Endothelial cell of umbilical vein (primary cell): ENCODE data around the gene ADAMTSL5. TPM values are rescaled to one million over a fixed set of nuclear protein-coding genes. Genes with fewer than 3 reads are reported as not detected.

Experiments used
- BruUV-seq: library from RNA; stranded (reverse); fragments of 400-500 nt; replicated peaks from 2 replicates; lab custom pipeline; 2021; lab: Mats Ljungman, UMichigan
- CTCF ChIA-PET: fragments of 300-600, 350-600 bp; sonication (Branson Sonifier 250); formaldehyde crosslinking; loops from one replicate; lab custom pipeline; 2021; ENCODE audit warnings: antibody characterized with exemption, inconsistent platforms; lab: Charles Lee
- POLR2A ChIA-PET: fragments of 300-600, 350-600 bp; sonication (Branson Sonifier 250); formaldehyde crosslinking; loops from one replicate; lab custom pipeline; 2021; ENCODE audit warnings: antibody characterized with exemption, inconsistent platforms; lab: Charles Lee
- DNase-seq: peaks from one replicate; pipeline ENCODE4 v3.0.0-alpha.2; 2011; ENCODE audit warnings: low read depth, low spot score
- FAIRE-seq: peaks from 2 replicates; lab custom pipeline; 2011; peaks lifted over from hg19 to GRCh38; lab: Jason Lieb, UNC
- H2AFZ ChIP-seq: 2 replicates; pipeline ENCODE4 v1.6.0; 2012; ENCODE audit warnings: low read depth, low read length, control low read depth, inconsistent platforms
- H3K27ac ChIP-seq: 2 replicates; pipeline ENCODE4 v1.5.1; 2011; ENCODE audit warnings: low read depth, mild to moderate bottlenecking, control low read depth, low read length, moderate library complexity; ENCODE audit not compliant: insufficient read depth
- H3K27me3 ChIP-seq, 2 experiments: 2 replicates each; pipeline versions ENCODE4 v1.6.0 to v1.6.1; 2011; ENCODE audit warnings: low read length in 2 of 2, mixed read lengths in 1 of 2; ENCODE audit not compliant: control insufficient read depth in 2 of 2, insufficient read depth in 2 of 2
- H3K36me3 ChIP-seq, 2 experiments: 2 replicates in 1 of 2; 3 replicates in 1 of 2; pipeline ENCODE4 v1.5.1; 2011; ENCODE audit warnings: low read length in 2 of 2, mild to moderate bottlenecking in 1 of 2, moderate library complexity in 1 of 2; ENCODE audit not compliant: control insufficient read depth in 2 of 2, insufficient read depth in 2 of 2; ENCODE audit errors: extremely low read depth in 1 of 2
- H3K4me1 ChIP-seq: 3 replicates; pipeline ENCODE4 v1.5.1; 2011; ENCODE audit warnings: mild to moderate bottlenecking, low read length; ENCODE audit not compliant: control insufficient read depth, insufficient read depth; ENCODE audit errors: extremely low read depth
- H3K4me2 ChIP-seq: 2 replicates; pipeline ENCODE4 v1.6.1; 2011; ENCODE audit warnings: low read length, control low read depth, mixed read lengths; ENCODE audit not compliant: insufficient read depth
- H3K4me3 ChIP-seq, 3 experiments: fragments of 200-600 bp in 1 of 3; sonication (generic), shearing (Covaris generic) in 1 of 3; replicated peaks in 1 of 3; 2 replicates each; pipeline ENCODE4 v1.5.1; 2011 to 2016; ENCODE audit warnings: control low read depth in 3 of 3, low read length in 3 of 3, mild to moderate bottlenecking in 2 of 3, inconsistent platforms in 1 of 3, low read depth in 1 of 3, moderate library complexity in 1 of 3; ENCODE audit not compliant: insufficient read depth in 1 of 3
- H3K79me2 ChIP-seq: 2 replicates; pipeline ENCODE4 v1.6.0; 2012; ENCODE audit warnings: low read length, inconsistent platforms; ENCODE audit not compliant: control insufficient read depth, insufficient read depth
- H3K9ac ChIP-seq: replicated peaks from 2 replicates; pipeline ENCODE3; 2011; ENCODE audit warnings: low read length, control low read depth; ENCODE audit not compliant: insufficient read depth; ENCODE audit errors: extremely low read depth
- H3K9me1 ChIP-seq: replicated peaks from 3 replicates; pipeline ENCODE4 v1.6.0; 2011; ENCODE audit warnings: mild to moderate bottlenecking, low read length; ENCODE audit not compliant: control insufficient read depth, insufficient read depth; ENCODE audit errors: extremely low read depth
- H3K9me3 ChIP-seq: replicated peaks from 2 replicates; pipeline ENCODE4 v1.5.1; 2012; ENCODE audit warnings: low read length, inconsistent platforms; ENCODE audit not compliant: control insufficient read depth, insufficient read depth
- H4K20me1 ChIP-seq: replicated peaks from 2 replicates; pipeline ENCODE3; 2011; ENCODE audit warnings: mild to moderate bottlenecking, low read length; ENCODE audit not compliant: control insufficient read depth, insufficient read depth; ENCODE audit errors: extremely low read depth
- EZH2 ChIP-seq: IDR thresholded peaks from 2 replicates; pipeline ENCODE4 v1.6.1; 2012; ENCODE audit warnings: borderline replicate concordance, low read depth, mild to moderate bottlenecking, moderate library complexity, low read length, inconsistent platforms; ENCODE audit not compliant: severe bottlenecking
- FOS ChIP-seq: IDR thresholded peaks from 2 replicates; pipeline ENCODE4 v1.6.1; 2011; ENCODE audit warnings: mild to moderate bottlenecking, low read length, moderate library complexity, borderline replicate concordance; ENCODE audit not compliant: insufficient read depth
- GATA2 ChIP-seq: IDR thresholded peaks from 2 replicates; pipeline ENCODE4 v1.7.0; 2011; ENCODE audit warnings: low read depth, mild to moderate bottlenecking, moderate library complexity, mixed read lengths, low read length; ENCODE audit not compliant: insufficient read length, insufficient read depth
- JUN ChIP-seq: IDR thresholded peaks from 2 replicates; pipeline ENCODE4 v1.6.1; 2011; ENCODE audit warnings: borderline replicate concordance, low read depth; ENCODE audit not compliant: insufficient read length, insufficient read depth
- MYC ChIP-seq: IDR thresholded peaks from one replicate; pipeline ENCODE4 v1.6.1; 2011; ENCODE audit warnings: mild to moderate bottlenecking, low read depth, low read length
- POLR2A ChIP-seq: IDR thresholded peaks from 2 replicates; pipeline ENCODE4 v1.6.1; 2012; ENCODE audit warnings: low read depth, mild to moderate bottlenecking, control low read depth, low read length
- POLR2AphosphoS5 ChIP-seq: IDR thresholded peaks from 2 replicates; pipeline ENCODE4 v1.6.1; 2012; ENCODE audit warnings: low read depth, mild to moderate bottlenecking, control low read depth, low read length, moderate library complexity; ENCODE audit not compliant: insufficient read depth
- dilution Hi-C: fragments of 300-500 bp; cut with MboI; formaldehyde crosslinking; loops from one replicate; pipeline ENCODE4 v1.15.0; 2019; ENCODE audit warnings: low sequenced_read_pairs; ENCODE audit not compliant: extremely low pct_ligation_motif_present
- intact Hi-C: fragments of 100-400 bp; cut with micrococcal nuclease; formaldehyde crosslinking; loops from one replicate; pipeline ENCODE4 v1.10.0; 2022
- polyA plus RNA-seq, 4 experiments: library from polyadenylated mRNA; depleted of rRNA in 3 of 4; stranded (reverse) in 3 of 4; unstranded in 1 of 4; fragments of >200 nt; gene quantifications; 2 replicates each; pipeline versions ENCODE4 v1.2.1 to v1.2.3, GENCODE V29; 2011 to 2012; ENCODE audit warnings: missing spikeins in 1 of 4
- total RNA-seq: library from RNA; stranded (reverse); gene quantifications from 2 replicates; pipeline ENCODE4 v1.2.3, GENCODE V29; 2021
- TF ChIP-seq, protein P1 (sequence below): IDR thresholded peaks from 2 replicates; pipeline ENCODE4 v1.6.1; 2011; ENCODE audit not compliant: insufficient read depth, insufficient read length
- TF ChIP-seq, protein P2 (sequence below), 2 donors: IDR thresholded peaks; 1 replicate in 1 of 2; 2 replicates in 1 of 2; pipeline ENCODE4 v1.5.1; 2011; ENCODE audit warnings: low read length in 2 of 2, mild to moderate bottlenecking in 2 of 2, moderate library complexity in 2 of 2, control low read depth in 1 of 2, inconsistent platforms in 1 of 2, low read depth in 1 of 2; ENCODE audit not compliant: insufficient read depth in 1 of 2; ENCODE audit errors: extremely low read depth in 1 of 2

The ADAMTSL5 gene
- total and polyA plus RNA-seq, 2 donors (not counting 3 experiments of a cell fraction or from before 2014, with no cell fraction given) = 0.07 TPM; not detected in 1

DNA sequence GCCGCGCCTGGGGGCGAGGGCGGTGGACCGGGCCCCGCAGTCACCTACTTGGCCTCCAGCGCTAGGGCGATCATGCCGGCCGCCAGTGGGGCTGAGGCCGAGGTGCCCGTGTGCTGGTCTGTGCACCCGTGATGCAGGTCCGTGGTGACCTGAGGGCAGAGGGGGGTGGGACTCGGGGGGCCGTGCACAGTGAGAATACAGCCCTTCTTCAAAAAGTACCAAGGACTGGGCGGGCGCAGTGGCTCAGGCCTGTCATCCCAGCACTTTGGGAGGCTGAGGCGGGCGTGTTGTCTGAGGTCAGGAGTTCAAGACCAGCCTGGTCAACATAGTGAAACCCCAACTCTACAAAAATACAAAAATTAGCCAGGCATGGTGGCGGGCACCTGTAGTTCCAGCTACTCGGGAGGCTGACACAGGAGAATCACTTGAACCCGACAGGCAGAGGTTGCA, 28.8 kb downstream of the ADAMTSL5 start:
- POLR2A ChIA-PET = no interaction called here
- Histone ChIP-seq H3K27me3 (no peaks in the 10 kb centered on the region), H3K9me3 (no peaks in the 10 kb centered on the region), H3K4me1 (no peaks in the 10 kb centered on the region), H3K9ac (no peak overlapping the region), H2AFZ (no peak overlapping the region), H3K36me3 (no peaks in the 10 kb centered on the region), H3K79me2 (no peaks in the 10 kb centered on the region), H3K4me2 (no peak overlapping the region), H3K27ac (no peak overlapping the region), H3K9me1 (no peaks in the 10 kb centered on the region), H3K4me3 (no peak overlapping the region), H4K20me1 (no peaks in the 10 kb centered on the region)
- CTCF ChIA-PET = no interaction called here
- dilution Hi-C loops = no loop called here
- no peak for TF ChIP-seq POLR2AphosphoS5
- no peak for TF ChIP-seq FOS
- TF ChIP-seq MYC = no peak
- TF ChIP-seq, protein P1, sequence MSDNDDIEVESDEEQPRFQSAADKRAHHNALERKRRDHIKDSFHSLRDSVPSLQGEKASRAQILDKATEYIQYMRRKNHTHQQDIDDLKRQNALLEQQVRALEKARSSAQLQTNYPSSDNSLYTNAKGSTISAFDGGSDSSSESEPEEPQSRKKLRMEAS = no peak
- TF ChIP-seq POLR2A = no peak
- TF ChIP-seq EZH2 = no peak
- TF ChIP-seq JUN = no peak
- TF ChIP-seq, protein P2, sequence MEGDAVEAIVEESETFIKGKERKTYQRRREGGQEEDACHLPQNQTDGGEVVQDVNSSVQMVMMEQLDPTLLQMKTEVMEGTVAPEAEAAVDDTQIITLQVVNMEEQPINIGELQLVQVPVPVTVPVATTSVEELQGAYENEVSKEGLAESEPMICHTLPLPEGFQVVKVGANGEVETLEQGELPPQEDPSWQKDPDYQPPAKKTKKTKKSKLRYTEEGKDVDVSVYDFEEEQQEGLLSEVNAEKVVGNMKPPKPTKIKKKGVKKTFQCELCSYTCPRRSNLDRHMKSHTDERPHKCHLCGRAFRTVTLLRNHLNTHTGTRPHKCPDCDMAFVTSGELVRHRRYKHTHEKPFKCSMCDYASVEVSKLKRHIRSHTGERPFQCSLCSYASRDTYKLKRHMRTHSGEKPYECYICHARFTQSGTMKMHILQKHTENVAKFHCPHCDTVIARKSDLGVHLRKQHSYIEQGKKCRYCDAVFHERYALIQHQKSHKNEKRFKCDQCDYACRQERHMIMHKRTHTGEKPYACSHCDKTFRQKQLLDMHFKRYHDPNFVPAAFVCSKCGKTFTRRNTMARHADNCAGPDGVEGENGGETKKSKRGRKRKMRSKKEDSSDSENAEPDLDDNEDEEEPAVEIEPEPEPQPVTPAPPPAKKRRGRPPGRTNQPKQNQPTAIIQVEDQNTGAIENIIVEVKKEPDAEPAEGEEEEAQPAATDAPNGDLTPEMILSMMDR (IDR thresholded peaks at IDR 0.05; ENCODE audit: extremely low read depth in 1 of 2, insufficient read depth in 1 of 2, low read depth in 1 of 2, low read length in 2 of 2) = no peak
- TF ChIP-seq GATA2 = no peak
- FAIRE-seq (no peak), DNase-seq (no peak)
- no TSS peak for BruUV-seq
- intact Hi-C loops = no loop called here
